ENCODE data around the gene RGS11. TPM values are rescaled to one million over a fixed set of nuclear protein-coding genes. Genes with fewer than 3 reads are reported as not detected.

RGS11 gene
- total RNA-seq, 1 donor from 2014 or later, result 2.4 TPM

- Mint-ChIP-seq H3K27ac (no peak overlapping the region), H3K36me3 (ENCODE audit: insufficient read depth) (peaks cover 19% of the 10 kb centered on the region), H3K27me3 (no peaks in the 10 kb centered on the region), H3K4me1 (ENCODE audit: low read depth) (no peaks in the 10 kb centered on the region), H3K4me3 (ENCODE audit: low read depth) (no peak overlapping the region), H3K9me3 (ENCODE audit: low read depth) (no peaks in the 10 kb centered on the region)
- TF ChIP-seq CTCF (IDR thresholded peaks at IDR 0.05; ENCODE audit: unreplicated experiment), result no peak
- no peak for DNase-seq (ENCODE audit: low spot score, unreplicated experiment)
Observed at GRCh38 chr16:290015-290680, 14.4 kb upstream of the RGS11 start.

- no peak for TF ChIP-seq CTCF (IDR thresholded peaks at IDR 0.05; ENCODE audit: unreplicated experiment)
- no peak overlapping the region for H3K4me3 Mint-ChIP-seq (ENCODE audit: low read depth)
- H3K4me1 Mint-ChIP-seq (ENCODE audit: low read depth), result no peaks in the 10 kb centered on the region
- no peaks in the 10 kb centered on the region for H3K27me3 Mint-ChIP-seq
- no peaks in the 10 kb centered on the region for H3K9me3 Mint-ChIP-seq (ENCODE audit: low read depth)
- peaks cover 21% of the 10 kb centered on the region for H3K36me3 Mint-ChIP-seq (ENCODE audit: insufficient read depth)
- no peak overlapping the region for H3K27ac Mint-ChIP-seq
- DNase-seq (ENCODE audit: low spot score, unreplicated experiment), result no peak
Observed at GRCh38 chr16:289395-289997, 13.8 kb upstream of the RGS11 start.

GRCh38 chr16:287981-288920 lies 12.5 kb upstream of the RGS11 start:
- Mint-ChIP-seq H3K36me3 (ENCODE audit: insufficient read depth) (peaks cover 19% of the 10 kb centered on the region), H3K4me1 (ENCODE audit: low read depth) (no peaks in the 10 kb centered on the region), H3K4me3 (ENCODE audit: low read depth) (no peak overlapping the region), H3K9me3 (ENCODE audit: low read depth) (no peaks in the 10 kb centered on the region), H3K27ac (peak overlapping the region; percentile 11), H3K27me3 (no peaks in the 10 kb centered on the region)
- no peak for TF ChIP-seq CTCF (IDR thresholded peaks at IDR 0.05; ENCODE audit: unreplicated experiment)
- no peak for DNase-seq (ENCODE audit: low spot score, unreplicated experiment)

GRCh38 chr16:287298-287811 lies 11.6 kb upstream of the RGS11 start:
- peak; percentile 40 for TF ChIP-seq CTCF (IDR thresholded peaks at IDR 0.05; ENCODE audit: unreplicated experiment)
- DNase-seq (ENCODE audit: low spot score, unreplicated experiment), result no peak
- Mint-ChIP-seq H3K27me3 (no peaks in the 10 kb centered on the region), H3K4me1 (ENCODE audit: low read depth) (no peaks in the 10 kb centered on the region), H3K9me3 (ENCODE audit: low read depth) (no peaks in the 10 kb centered on the region), H3K27ac (no peak overlapping the region), H3K36me3 (ENCODE audit: insufficient read depth) (peaks cover 16% of the 10 kb centered on the region), H3K4me3 (ENCODE audit: low read depth) (no peak overlapping the region)

All from progenitor cell of endocrine pancreas (in vitro differentiated cells).